K562 (cell line): ENCODE measurements around the gene FASTK. TPM values are rescaled to one million over a fixed set of nuclear protein-coding genes. Genes with fewer than 3 reads are reported as not detected.

Experiments used
- CBX2 ChIP-seq: fragments of 200-600 bp; sonication (generic); IDR thresholded peaks from one replicate; pipeline ENCODE4 v1.6.1; 2012; ENCODE audit warnings: mild to moderate bottlenecking, low read length, inconsistent platforms; ENCODE audit not compliant: insufficient read depth, poor library complexity, severe bottlenecking
- EHMT2 ChIP-seq: fragments of 450-650 bp; IDR thresholded peaks from 2 replicates; pipeline ENCODE4 v1.6.1; 2018; ENCODE audit warnings: antibody characterized with exemption
- FOXP4 ChIP-seq: sonication (generic); formaldehyde crosslinking; IDR thresholded peaks from 2 replicates; pipeline ENCODE4 v1.8.0; 2022; ENCODE audit warnings: mild to moderate bottlenecking, missing genetic modification reagents, borderline replicate concordance
- HDAC1 ChIP-seq, 2 experiments: fragments of 450-650 bp; IDR thresholded peaks; 2 replicates each; pipeline ENCODE4 v1.6.1; 2016 to 2017; ENCODE audit warnings: inconsistent platforms in 1 of 2, mild to moderate bottlenecking in 1 of 2, moderate library complexity in 1 of 2
- HIVEP1 ChIP-seq: fragments of 250-450 bp; sonication (Bioruptor Pico); IDR thresholded peaks from 2 replicates; pipeline ENCODE4 v1.4.0; 2020; ENCODE audit warnings: mild to moderate bottlenecking
- HMG20B ChIP-seq: fragments of 250-450 bp; sonication (Bioruptor Pico); IDR thresholded peaks from 2 replicates; pipeline ENCODE4 v1.5.0; 2021; ENCODE audit warnings: mild to moderate bottlenecking
- HMGXB4 ChIP-seq: sonication (generic); formaldehyde crosslinking; IDR thresholded peaks from 2 replicates; pipeline ENCODE4 v1.8.1; 2023; ENCODE audit warnings: mild to moderate bottlenecking, missing genetic modification reagents
- JUN ChIP-seq, 2 experiments: sonication (generic) in 1 of 2; formaldehyde crosslinking in 1 of 2; IDR thresholded peaks; 2 replicates each; pipeline versions ENCODE4 v1.6.1 to v1.8.0; 2012 to 2022; ENCODE audit warnings: borderline replicate concordance in 2 of 2, mild to moderate bottlenecking in 2 of 2, improper control_type of control experiment in 1 of 2, low read depth in 1 of 2, low read length in 1 of 2, missing genetic modification reagents in 1 of 2
- PATZ1 ChIP-seq: fragments of 250-450 bp; sonication (Bioruptor Pico); IDR thresholded peaks from 2 replicates; pipeline ENCODE4 v1.5.0; 2020; ENCODE audit warnings: mild to moderate bottlenecking, borderline replicate concordance
- PHTF2 ChIP-seq: fragments of 250-450 bp; sonication (Bioruptor Pico); IDR thresholded peaks from 2 replicates; pipeline ENCODE4 v1.5.0; 2021; ENCODE audit warnings: mild to moderate bottlenecking
- POLR2AphosphoS5 ChIP-seq: IDR thresholded peaks from 2 replicates; pipeline ENCODE4 v1.6.1; 2011; ENCODE audit warnings: mild to moderate bottlenecking, low read depth, low read length, moderate library complexity; ENCODE audit not compliant: control insufficient read depth, insufficient read depth
- RAD51 ChIP-seq: fragments of 450-650 bp; IDR thresholded peaks from 2 replicates; pipeline ENCODE4 v1.7.1; 2016; ENCODE audit warnings: low read depth, mild to moderate bottlenecking, borderline replicate concordance
- RBM34 ChIP-seq: fragments of 200-400 bp; formaldehyde crosslinking; IDR thresholded peaks from 2 replicates; pipeline ENCODE4 v1.6.1; 2018; ENCODE audit warnings: low read length, borderline replicate concordance; ENCODE audit not compliant: insufficient read depth
- RHOXF2B ChIP-seq: fragments of 250-450 bp; sonication (Bioruptor Pico); conservative IDR thresholded peaks from 2 replicates; pipeline ENCODE4 v1.5.1; 2021
- SNIP1 ChIP-seq: fragments of 450-650 bp; IDR thresholded peaks from 2 replicates; pipeline ENCODE4 v1.7.1; 2017; ENCODE audit warnings: low read depth, mild to moderate bottlenecking
- SOX6 ChIP-seq: fragments of 450-650 bp; IDR thresholded peaks from 2 replicates; pipeline ENCODE4 v1.6.1; 2014; ENCODE audit warnings: mild to moderate bottlenecking
- SREBF1 ChIP-seq: fragments of 150-350 bp; IDR thresholded peaks from 2 replicates; pipeline ENCODE4 v1.6.1; 2014; ENCODE audit warnings: antibody characterized with exemption, low read depth, low read length, borderline replicate concordance
- THRAP3 ChIP-seq: fragments of 450-650 bp; IDR thresholded peaks from 2 replicates; pipeline ENCODE4 v1.6.1; 2016; ENCODE audit warnings: mild to moderate bottlenecking, inconsistent platforms, borderline replicate concordance
- ZNF184 ChIP-seq: sonication (generic); formaldehyde crosslinking; IDR thresholded peaks from 2 replicates; pipeline ENCODE4 v1.5.0; 2020; ENCODE audit warnings: missing genetic modification reagents
- ZNF408 ChIP-seq: fragments of 250-450 bp; sonication (Bioruptor Pico); IDR thresholded peaks from 2 replicates; pipeline ENCODE4 v1.4.0; 2020; ENCODE audit warnings: low read depth, mild to moderate bottlenecking, moderate library complexity
- ZNF445 ChIP-seq: fragments of 250-450 bp; sonication (Bioruptor Pico); IDR thresholded peaks from 2 replicates; pipeline ENCODE4 v1.4.0; 2020; ENCODE audit warnings: low read depth, mild to moderate bottlenecking, moderate library complexity
- ZZZ3 ChIP-seq: fragments of 450-650 bp; IDR thresholded peaks from 2 replicates; pipeline ENCODE4 v1.6.1; 2016; ENCODE audit warnings: antibody characterized with exemption, mild to moderate bottlenecking, moderate library complexity
- polyA plus RNA-seq, 8 experiments: library from polyadenylated mRNA; depleted of rRNA in 4 of 8; stranded (reverse) in 5 of 8; unstranded in 3 of 8; fragments of >200 nt; fragmentation: Nextera tagmentation in 2 of 8; fragmentation: Illumina TruSeq in 1 of 8; extraction: Ambion mirVana in 2 of 8; extraction: Trizol in 1 of 8; gene quantifications; 2 replicates each; pipeline versions ENCODE4 v1.2.1 to v1.2.3, GENCODE V29; 2011 to 2014; ENCODE audit warnings: inconsistent platforms in 1 of 8, missing spikeins in 1 of 8
- total RNA-seq, 7 experiments: library from RNA; depleted of rRNA in 6 of 7; stranded (reverse); fragments of >200 nt in 6 of 7; fragmentation: Illumina TruSeq in 2 of 7; extraction: Trizol in 2 of 7; gene quantifications; 2 replicates each; pipeline versions ENCODE4 v1.2.1 to v1.2.3, GENCODE V29; 2011 to 2021; ENCODE audit warnings: low replicate concordance in 1 of 7

Gene FASTK
- total and polyA plus RNA-seq, 9 of the 15 experiments (the other 6 are each of a cell fraction or from before 2014, with no cell fraction given), result 0.51 to 150 (median 48.2) TPM

GRCh38 chr7:151059367-151060112 lies 21.1 kb downstream of the FASTK start, which contains the start of gene SLC4A2 (continued):
- TF ChIP-seq FOXP4 (CRISPR knock-in tag) (no peak), CBX2 (no peak), HIVEP1 (CRISPR knock-in tag) (no peak), ZNF408 (CRISPR knock-in tag) (no peak), RBM34 (no peak), ZNF184 (CRISPR knock-in tag) (no peak), ZNF445 (no peak), EHMT2 (no peak), RAD51 (no peak), JUN (IDR thresholded peaks at IDR 0.05; ENCODE audit: borderline replicate concordance, low read depth, low read length) (no peak; the same call in 1 of the 2 replicates), JUN (CRISPR knock-in tag; IDR thresholded peaks at IDR 0.05; ENCODE audit: borderline replicate concordance) (no peak), POLR2AphosphoS5 (peak; percentile 73), PATZ1 (CRISPR knock-in tag) (no peak), SNIP1 (no peak), THRAP3 (no peak), PHTF2 (CRISPR knock-in tag) (no peak), HMGXB4 (CRISPR knock-in tag) (no peak), SREBF1 (0 out of 2 replicates have a peak, but pooled peaks have one; percentile 10), HDAC1 (IDR thresholded peaks at IDR 0.05) (peak in 1 of 2 experiments; percentile 81; a peak in 2 of 4 replicates), HMG20B (CRISPR knock-in tag) (no peak), RHOXF2B (no peak), SOX6 (no peak), ZZZ3 (no peak)
